ENCODE measurements around the gene TBX21. TPM values are rescaled to one million over a fixed set of nuclear protein-coding genes. Genes with fewer than 3 reads are reported as not detected.

TBX21 gene
- total and polyA plus RNA-seq, 9 of the 15 experiments (the other 6 are each of a cell fraction or from before 2014, with no cell fraction given): 0.07 TPM; not detected in 8

DNA sequence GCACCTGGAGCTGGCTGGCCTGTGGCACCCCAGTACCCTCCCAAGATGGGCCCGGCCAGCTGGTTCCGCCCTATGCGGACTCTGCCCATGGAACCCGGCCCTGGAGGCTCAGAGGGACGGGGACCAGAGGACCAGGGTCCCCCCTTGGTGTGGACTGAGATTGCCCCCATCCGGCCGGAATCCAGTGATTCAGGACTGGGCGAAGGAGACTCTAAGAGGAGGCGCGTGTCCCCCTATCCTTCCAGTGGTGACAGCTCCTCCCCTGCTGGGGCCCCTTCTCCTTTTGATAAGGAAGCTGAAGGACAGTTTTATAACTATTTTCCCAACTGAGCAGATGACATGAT is 12.0 kb downstream of the TBX21 start:
- in situ Hi-C loops (cut with MboI) (no loop called here), intact Hi-C loops (cut with micrococcal nuclease) (no loop called here)
- Histone ChIP-seq H3K27ac (ENCODE audit: extremely low read depth, low read depth, low read length) (no peak overlapping the region), H3K4me1 (replicated peaks in 1 of 2; ENCODE audit: control insufficient read depth in 2 of 2, insufficient read depth in 2 of 2, low read length in 2 of 2) (peaks cover 13 to 15% of the 10 kb centered on the region in 2 experiments; a peak in 4 of 5 replicates), H3K9ac (ENCODE audit: insufficient read depth in 1 of 2, low read depth in 2 of 2, low read length in 2 of 2) (no peak overlapping the region; a peak in 1 of 4 replicates), H3K36me3 (ENCODE audit: control insufficient read depth, insufficient read depth, low read length) (no peaks in the 10 kb centered on the region), H3K9me1 (ENCODE audit: control insufficient read depth, insufficient read depth, low read length) (no peaks in the 10 kb centered on the region), H3K9me3 (replicated peaks; ENCODE audit: control insufficient read depth, insufficient read depth, low read depth, low read length) (no peaks in the 10 kb centered on the region), H3K4me2 (ENCODE audit: insufficient read depth, low read length) (peak overlapping the region; percentile 53; the same call in 1 of the 2 replicates), H2AFZ (ENCODE audit: low read depth, low read length) (peak overlapping the region; percentile 41), H3K27me3 (ENCODE audit: control insufficient read depth in 2 of 2, insufficient read depth in 2 of 2, low read length in 2 of 2) (peaks cover 10 to 46% of the 10 kb centered on the region in 2 experiments; a peak in 4 of 5 replicates), H4K20me1 (replicated peaks; ENCODE audit: control insufficient read depth, insufficient read depth, low read length) (no peaks in the 10 kb centered on the region), H3K4me3 (no peak overlapping the region), H3K79me2 (ENCODE audit: control insufficient read depth, insufficient read depth, low read length) (no peaks in the 10 kb centered on the region)
- ChIA-PET POLR2A (interaction anchor here (0.6 to 1.0 kb wide), 3 partner anchors 10 to 83 kb away, joined by 3 to 4 read pairs (median 3); no protein-coding TSS in a partner anchor), CTCF (ENCODE audit: low intra/inter-chr PET ratio) (no interaction called here)
- DNase-seq (ENCODE audit: extremely low read depth in 1 of 4, low spot score in 3 of 4) (peak; percentile 40 to 69 (median 53)), FAIRE-seq (peak; percentile 29), ATAC-seq (peak; percentile 86)
- 15% methylated on average over 10 of the region's 10 CpGs for WGBS (ENCODE audit: insufficient coverage, low coverage, missing lambda C conversion rate)
- no TSS peak for BruUV-seq (replicated peaks)
- TF ChIP-seq RFX5 (IDR thresholded peaks at IDR 0.05; ENCODE audit: low read depth, low read length) (no peak), CEBPG (CRISPR knock-in tag; IDR thresholded peaks at IDR 0.05) (no peak), CEBPG (tag; conservative IDR thresholded peaks at IDR 0.05 in 1 of 2, IDR thresholded peaks at IDR 0.05 in 1 of 2) (0 out of 4 replicates have a peak, but pooled peaks of 1 of the 2 experiments have one; percentile 10), ZEB2 (IDR thresholded peaks at IDR 0.05) (no peak), MAX (CRISPR knock-in tag; IDR thresholded peaks at IDR 0.05) (no peak), NFXL1 (CRISPR knock-in tag; IDR thresholded peaks at IDR 0.05) (no peak), CTBP1 (IDR thresholded peaks at IDR 0.05; ENCODE audit: borderline replicate concordance) (peak; percentile 47), NR2C1 (IDR thresholded peaks at IDR 0.05) (no peak), NR2C1 (tag; IDR thresholded peaks at IDR 0.05) (no peak), TEAD4 (IDR thresholded peaks at IDR 0.05; ENCODE audit: low read length) (0 out of 2 replicates have a peak, but pooled peaks have one; percentile 46), TEAD4 (CRISPR knock-in tag; IDR thresholded peaks at IDR 0.05; ENCODE audit: borderline replicate concordance) (no peak), TEAD1 (CRISPR knock-in tag; IDR thresholded peaks at IDR 0.05) (peak; percentile 80 to 95; a peak in 2 of 4 replicates), RAD21 (CRISPR knock-in tag; conservative IDR thresholded peaks at IDR 0.05 in 1 of 2, IDR thresholded peaks at IDR 0.05 in 1 of 2) (peak; percentile 51 to 67), SAFB2 (IDR thresholded peaks at IDR 0.05; ENCODE audit: borderline replicate concordance, low read depth, low read length, severe bottlenecking) (no peak), EWSR1 (IDR thresholded peaks at IDR 0.05; ENCODE audit: borderline replicate concordance, low read depth, partially characterized antibody) (no peak), ZNF586 (CRISPR knock-in tag; conservative IDR thresholded peaks at IDR 0.05) (no peak), POLR2A (conservative IDR thresholded peaks at IDR 0.05) (no peak), PKNOX1 (IDR thresholded peaks at IDR 0.05) (0 out of 2 replicates have a peak, but pooled peaks have one; percentile 19), GABPB2 (CRISPR knock-in tag; conservative IDR thresholded peaks at IDR 0.05) (no peak), FOXO4 (CRISPR knock-in tag; IDR thresholded peaks at IDR 0.05) (no peak), RNF2 (IDR thresholded peaks at IDR 0.05) (peak; percentile 14; the same call in 1 of the 2 replicates)
- TF ChIP-seq, protein P1, sequence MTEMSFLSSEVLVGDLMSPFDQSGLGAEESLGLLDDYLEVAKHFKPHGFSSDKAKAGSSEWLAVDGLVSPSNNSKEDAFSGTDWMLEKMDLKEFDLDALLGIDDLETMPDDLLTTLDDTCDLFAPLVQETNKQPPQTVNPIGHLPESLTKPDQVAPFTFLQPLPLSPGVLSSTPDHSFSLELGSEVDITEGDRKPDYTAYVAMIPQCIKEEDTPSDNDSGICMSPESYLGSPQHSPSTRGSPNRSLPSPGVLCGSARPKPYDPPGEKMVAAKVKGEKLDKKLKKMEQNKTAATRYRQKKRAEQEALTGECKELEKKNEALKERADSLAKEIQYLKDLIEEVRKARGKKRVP (CRISPR knock-in tag; IDR thresholded peaks at IDR 0.05): 0 out of 2 replicates have a peak, but pooled peaks have one; percentile 42

Data from K562 (cell line).